Measurements from ENCODE around the gene OTULIN.

Gene OTULIN

GRCh38 chr5:14742498-14742897 lies 78.0 kb downstream of the OTULIN start:
- Histone ChIP-seq H3K36me3 (peaks cover 5% of the 10 kb centered on the region), H3K4me1 (no peaks in the 10 kb centered on the region), H3K4me3 (ENCODE audit: low read depth, low read length) (no peak overlapping the region), H3K9me3 (no peaks in the 10 kb centered on the region), H3K27me3 (no peaks in the 10 kb centered on the region)
- DNase-seq: no peak
- TF ChIP-seq, protein P1, sequence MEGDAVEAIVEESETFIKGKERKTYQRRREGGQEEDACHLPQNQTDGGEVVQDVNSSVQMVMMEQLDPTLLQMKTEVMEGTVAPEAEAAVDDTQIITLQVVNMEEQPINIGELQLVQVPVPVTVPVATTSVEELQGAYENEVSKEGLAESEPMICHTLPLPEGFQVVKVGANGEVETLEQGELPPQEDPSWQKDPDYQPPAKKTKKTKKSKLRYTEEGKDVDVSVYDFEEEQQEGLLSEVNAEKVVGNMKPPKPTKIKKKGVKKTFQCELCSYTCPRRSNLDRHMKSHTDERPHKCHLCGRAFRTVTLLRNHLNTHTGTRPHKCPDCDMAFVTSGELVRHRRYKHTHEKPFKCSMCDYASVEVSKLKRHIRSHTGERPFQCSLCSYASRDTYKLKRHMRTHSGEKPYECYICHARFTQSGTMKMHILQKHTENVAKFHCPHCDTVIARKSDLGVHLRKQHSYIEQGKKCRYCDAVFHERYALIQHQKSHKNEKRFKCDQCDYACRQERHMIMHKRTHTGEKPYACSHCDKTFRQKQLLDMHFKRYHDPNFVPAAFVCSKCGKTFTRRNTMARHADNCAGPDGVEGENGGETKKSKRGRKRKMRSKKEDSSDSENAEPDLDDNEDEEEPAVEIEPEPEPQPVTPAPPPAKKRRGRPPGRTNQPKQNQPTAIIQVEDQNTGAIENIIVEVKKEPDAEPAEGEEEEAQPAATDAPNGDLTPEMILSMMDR (IDR thresholded peaks at IDR 0.05; ENCODE audit: low read depth, low read length): no peak

- DNase-seq: no peak
- H3K4me3 ChIP-seq (ENCODE audit: low read depth, low read length): no peak overlapping the region
- H3K4me1 ChIP-seq: no peaks in the 10 kb centered on the region
- H3K9me3 ChIP-seq: no peaks in the 10 kb centered on the region
- TF ChIP-seq, protein P1 (IDR thresholded peaks at IDR 0.05; ENCODE audit: low read depth, low read length): no peak
- peaks cover 5% of the 10 kb centered on the region for H3K36me3 ChIP-seq
- H3K27me3 ChIP-seq: no peaks in the 10 kb centered on the region
Observed at GRCh38 chr5:14743601-14744295, 79.2 kb downstream of the OTULIN start.

- Histone ChIP-seq H3K4me1 (no peaks in the 10 kb centered on the region), H3K4me3 (ENCODE audit: low read depth, low read length) (no peak overlapping the region), H3K9me3 (no peaks in the 10 kb centered on the region), H3K27me3 (no peaks in the 10 kb centered on the region), H3K36me3 (peaks cover 5% of the 10 kb centered on the region)
- DNase-seq: no peak
- TF ChIP-seq, protein P1 (IDR thresholded peaks at IDR 0.05; ENCODE audit: low read depth, low read length): no peak
Observed at GRCh38 chr5:14744296-14745187, 80.0 kb downstream of the OTULIN start.

DNA sequence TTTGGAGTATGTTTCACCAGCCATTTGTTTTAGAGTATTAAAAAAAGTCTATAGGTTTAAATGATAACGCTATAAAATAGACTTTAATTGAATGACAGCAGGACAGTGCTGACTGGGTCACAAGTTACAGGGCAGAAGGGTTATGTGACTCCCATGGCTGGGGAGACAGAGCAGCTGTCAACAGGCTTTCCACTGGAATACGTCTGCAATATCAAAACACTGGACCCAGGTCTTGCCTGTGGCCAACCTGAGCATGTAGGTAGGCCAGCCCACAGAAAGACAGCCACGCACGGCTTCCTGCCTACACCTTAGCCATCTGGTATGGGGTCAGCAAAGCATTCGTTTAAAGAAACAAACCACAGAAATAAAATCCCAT lies 80.7 kb downstream of the OTULIN start:
- TF ChIP-seq, protein P1 (IDR thresholded peaks at IDR 0.05; ENCODE audit: low read depth, low read length): no peak
- Histone ChIP-seq H3K9me3 (no peaks in the 10 kb centered on the region), H3K36me3 (peaks cover 6% of the 10 kb centered on the region), H3K4me1 (no peaks in the 10 kb centered on the region), H3K4me3 (ENCODE audit: low read depth, low read length) (no peak overlapping the region), H3K27me3 (no peaks in the 10 kb centered on the region)
- no peak for DNase-seq

- Histone ChIP-seq H3K27me3 (no peaks in the 10 kb centered on the region), H3K4me1 (no peaks in the 10 kb centered on the region), H3K9me3 (no peaks in the 10 kb centered on the region), H3K36me3 (peaks cover 10% of the 10 kb centered on the region), H3K4me3 (ENCODE audit: low read depth, low read length) (no peak overlapping the region)
- no peak for DNase-seq
- TF ChIP-seq, protein P1 (IDR thresholded peaks at IDR 0.05; ENCODE audit: low read depth, low read length): no peak
Observed at GRCh38 chr5:14745753-14746152, 81.2 kb downstream of the OTULIN start.

All from BE2C (cell line).